Measurements from ENCODE around the gene XCL1.
"Not testable (repeated sequence)": the region's sequence is repeated elsewhere in the genome, so short reads cannot be mapped to it uniquely, and the experiment has no call there.

GRCh38 chr1:168545678-168546552 is 30.5 kb upstream of the XCL1 start:
- TF ChIP-seq EZH2 (IDR thresholded peaks at IDR 0.05); SP1 (IDR thresholded peaks at IDR 0.05; ENCODE audit: low read depth); POLR2A (IDR thresholded peaks at IDR 0.05; ENCODE audit: borderline replicate concordance, extremely low read depth, insufficient read depth, insufficient read length); ZBTB33 (IDR thresholded peaks at IDR 0.05; ENCODE audit: extremely low read depth, insufficient replicate concordance, low read length): not testable (repeated sequence)
- TF ChIP-seq CTCF (IDR thresholded peaks at IDR 0.05 in 2 of 3, conservative IDR thresholded peaks at IDR 0.05 in 1 of 3; ENCODE audit: borderline replicate concordance in 1 of 3, insufficient read depth in 1 of 3, low read depth in 2 of 3, low read length in 2 of 3) (peak; percentile 29 to 56 (median 50); a peak in 5 of 6 replicates), CEBPB (IDR thresholded peaks at IDR 0.05; ENCODE audit: low read depth) (peak; percentile 57)
